ENCODE measurements around the gene EYA3.

Gene EYA3

GRCh38 chr1:28104866-28105467, 16.6 kb upstream of the EYA3 start:
- no peaks in the 10 kb centered on the region for H3K9me3 ChIP-seq (ENCODE audit: insufficient read depth, low read depth, low read length)
- H3K4me1 ChIP-seq (ENCODE audit: control insufficient read depth in 1 of 2, insufficient read depth in 2 of 2, low read length in 2 of 2): no peaks in the 10 kb centered on the region
- no peaks in the 10 kb centered on the region for H3K79me2 ChIP-seq (ENCODE audit: control insufficient read depth, insufficient read depth, low read length, poor library complexity)

GRCh38 chr1:28102189-28102588, 13.8 kb upstream of the EYA3 start:
- DNase-seq: no peak
- H3K23ac ChIP-seq (ENCODE audit: low read length): no peak overlapping the region
- no peaks in the 10 kb centered on the region for H3K27me3 ChIP-seq (ENCODE audit: insufficient read depth, low read length)
- H4K8ac ChIP-seq (ENCODE audit: low read depth, low read length): no peak overlapping the region
- H3K27ac ChIP-seq (ENCODE audit: low read depth, low read length): no peak overlapping the region
- no peak overlapping the region for H2BK120ac ChIP-seq (ENCODE audit: insufficient read depth, low read length, poor library complexity)
- H4K12ac ChIP-seq (ENCODE audit: low read depth, low read length): no peak overlapping the region
- H2AK5ac ChIP-seq (ENCODE audit: low read length): no peak overlapping the region
- H3K79me2 ChIP-seq (ENCODE audit: control insufficient read depth, insufficient read depth, low read length, poor library complexity): no peaks in the 10 kb centered on the region
- H3K36me3 ChIP-seq (ENCODE audit: control insufficient read depth in 1 of 2, insufficient read depth in 2 of 2, low read length in 2 of 2): no peaks in the 10 kb centered on the region
- no peak overlapping the region for H3K18ac ChIP-seq (ENCODE audit: low read length)
- no peak overlapping the region for H3K9ac ChIP-seq (ENCODE audit: low read length)
- H4K91ac ChIP-seq (ENCODE audit: low read depth, low read length): no peak overlapping the region
- H3K4ac ChIP-seq (ENCODE audit: low read depth, low read length): no peak overlapping the region
- no peak overlapping the region for H2BK5ac ChIP-seq (ENCODE audit: low read depth, low read length, poor library complexity)
- no peaks in the 10 kb centered on the region for H3K9me3 ChIP-seq (ENCODE audit: insufficient read depth, low read depth, low read length)
- no peaks in the 10 kb centered on the region for H3K79me1 ChIP-seq (ENCODE audit: low read length)
- no peak overlapping the region for H2AFZ ChIP-seq (ENCODE audit: insufficient read depth, low read length, poor library complexity)
- no peaks in the 10 kb centered on the region for H3K4me1 ChIP-seq (ENCODE audit: control insufficient read depth in 1 of 2, insufficient read depth in 2 of 2, low read length in 2 of 2)
- no peak overlapping the region for H3K4me2 ChIP-seq (ENCODE audit: low read length)
- no peak overlapping the region for H3K4me3 ChIP-seq (ENCODE audit: low read depth, low read length)
- no peak overlapping the region for H2BK12ac ChIP-seq (ENCODE audit: low read length)
- WGBS (ENCODE audit: extremely low coverage, insufficient coverage, insufficient read length): no CpG with 5 or more reads among the region's 1 CpG
- no peak overlapping the region for H3K14ac ChIP-seq (ENCODE audit: low read length)

More at GRCh38 chr1:28104866-28105467, 16.6 kb upstream of the EYA3 start:
- DNase-seq: peak; percentile 51 to 79
- Histone ChIP-seq H3K14ac (ENCODE audit: low read length) (no peak overlapping the region), H3K18ac (ENCODE audit: low read length) (no peak overlapping the region), H2BK5ac (ENCODE audit: low read depth, low read length, poor library complexity) (no peak overlapping the region), H3K23ac (ENCODE audit: low read length) (no peak overlapping the region), H4K12ac (ENCODE audit: low read depth, low read length) (peak overlapping the region; percentile 22), H3K4me2 (ENCODE audit: low read length) (peak overlapping the region; percentile 62), H3K27ac (ENCODE audit: low read depth, low read length) (no peak overlapping the region), H3K9ac (ENCODE audit: low read length) (no peak overlapping the region), H4K8ac (ENCODE audit: low read depth, low read length) (peak overlapping the region; percentile 42), H3K36me3 (ENCODE audit: control insufficient read depth in 1 of 2, insufficient read depth in 2 of 2, low read length in 2 of 2) (no peaks in the 10 kb centered on the region), H2AK5ac (ENCODE audit: low read length) (no peak overlapping the region), H3K27me3 (ENCODE audit: insufficient read depth, low read length) (no peaks in the 10 kb centered on the region), H3K4me3 (ENCODE audit: low read depth, low read length) (no peak overlapping the region), H4K91ac (ENCODE audit: low read depth, low read length) (no peak overlapping the region), H2AFZ (ENCODE audit: insufficient read depth, low read length, poor library complexity) (peak overlapping the region; percentile 52), H2BK120ac (ENCODE audit: insufficient read depth, low read length, poor library complexity) (no peak overlapping the region), H3K79me1 (ENCODE audit: low read length) (no peaks in the 10 kb centered on the region), H3K4ac (ENCODE audit: low read depth, low read length) (no peak overlapping the region), H2BK12ac (ENCODE audit: low read length) (no peak overlapping the region)
- WGBS (ENCODE audit: extremely low coverage, insufficient coverage, insufficient read length): no CpG with 5 or more reads among the region's 11 CpGs

DNA sequence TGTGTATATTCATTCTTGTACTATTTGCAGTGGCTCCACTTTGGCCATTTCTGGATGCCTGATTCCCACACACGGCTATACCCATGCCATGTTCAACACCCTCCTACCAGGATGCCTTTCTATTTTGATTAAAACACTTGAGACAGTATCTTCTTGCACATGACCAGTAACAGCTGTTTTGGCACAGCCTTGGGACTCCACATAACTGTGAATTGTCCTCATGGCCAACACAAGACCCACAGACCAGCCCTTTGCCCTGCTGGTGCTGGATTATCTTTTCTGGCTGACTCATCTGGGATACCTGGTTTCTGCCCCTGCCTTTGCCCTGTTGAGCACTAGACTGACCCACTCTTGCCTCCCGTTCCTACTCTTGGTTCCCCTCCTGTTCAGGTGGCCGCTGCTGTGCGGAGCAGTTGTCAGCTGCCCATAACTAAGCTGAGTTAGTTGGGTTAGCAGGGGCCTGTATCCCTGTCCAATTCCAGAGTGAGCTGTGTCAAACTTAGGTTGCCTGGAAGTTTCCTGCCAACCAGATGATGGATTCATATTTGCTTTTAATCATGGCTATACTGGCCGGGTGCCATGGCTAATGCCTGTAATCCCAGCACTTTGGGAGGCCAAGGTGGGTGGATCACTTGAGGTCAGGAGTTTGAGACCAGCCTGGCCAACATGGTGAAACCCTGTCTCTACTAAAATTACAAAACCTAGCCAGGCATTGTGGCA, 10.8 kb upstream of the EYA3 start:
- Histone ChIP-seq H3K36me3 (ENCODE audit: control insufficient read depth in 1 of 2, insufficient read depth in 2 of 2, low read length in 2 of 2) (no peaks in the 10 kb centered on the region), H3K18ac (ENCODE audit: low read length) (no peak overlapping the region), H4K91ac (ENCODE audit: low read depth, low read length) (no peak overlapping the region), H2AFZ (ENCODE audit: insufficient read depth, low read length, poor library complexity) (no peak overlapping the region), H2BK5ac (ENCODE audit: low read depth, low read length, poor library complexity) (no peak overlapping the region), H3K4me2 (ENCODE audit: low read length) (no peak overlapping the region), H3K4me1 (ENCODE audit: control insufficient read depth in 1 of 2, insufficient read depth in 2 of 2, low read length in 2 of 2) (no peaks in the 10 kb centered on the region), H3K23ac (ENCODE audit: low read length) (no peak overlapping the region), H3K9ac (ENCODE audit: low read length) (no peak overlapping the region), H3K4me3 (ENCODE audit: low read depth, low read length) (no peak overlapping the region), H2BK120ac (ENCODE audit: insufficient read depth, low read length, poor library complexity) (no peak overlapping the region), H3K79me1 (ENCODE audit: low read length) (no peaks in the 10 kb centered on the region), H3K27ac (ENCODE audit: low read depth, low read length) (no peak overlapping the region), H3K14ac (ENCODE audit: low read length) (no peak overlapping the region), H3K4ac (ENCODE audit: low read depth, low read length) (no peak overlapping the region), H2AK5ac (ENCODE audit: low read length) (no peak overlapping the region), H2BK12ac (ENCODE audit: low read length) (no peak overlapping the region), H3K79me2 (ENCODE audit: control insufficient read depth, insufficient read depth, low read length, poor library complexity) (no peaks in the 10 kb centered on the region), H4K8ac (ENCODE audit: low read depth, low read length) (no peak overlapping the region), H3K9me3 (ENCODE audit: insufficient read depth, low read depth, low read length) (no peaks in the 10 kb centered on the region), H3K27me3 (ENCODE audit: insufficient read depth, low read length) (no peaks in the 10 kb centered on the region), H4K12ac (ENCODE audit: low read depth, low read length) (no peak overlapping the region)
- DNase-seq: peak in 1 of 2 donors; percentile 27
- no CpG with 5 or more reads among the region's 5 CpGs for WGBS (ENCODE audit: extremely low coverage, insufficient coverage, insufficient read length)

DNA sequence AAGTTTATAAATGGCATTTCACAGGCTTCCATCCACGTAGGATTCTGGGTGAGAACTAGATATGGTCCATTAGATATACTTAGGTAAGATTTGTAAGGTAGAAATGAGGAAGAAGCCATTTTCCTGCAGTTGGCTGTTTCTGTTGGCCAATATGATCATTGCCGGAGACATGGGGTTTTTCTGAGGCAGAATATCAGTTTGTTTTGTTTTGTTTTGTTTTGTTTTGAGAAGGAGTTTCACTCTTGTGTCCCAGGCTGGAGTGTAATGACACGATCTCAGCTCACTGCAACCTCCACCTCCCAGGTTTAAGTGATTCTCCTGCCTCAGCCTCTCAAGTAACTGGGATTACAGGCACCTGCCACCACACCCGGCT, 8.7 kb upstream of the EYA3 start:
- Histone ChIP-seq H2BK120ac (ENCODE audit: insufficient read depth, low read length, poor library complexity) (no peak overlapping the region), H3K23ac (ENCODE audit: low read length) (no peak overlapping the region), H3K79me1 (ENCODE audit: low read length) (no peaks in the 10 kb centered on the region), H3K9ac (ENCODE audit: low read length) (no peak overlapping the region), H3K14ac (ENCODE audit: low read length) (no peak overlapping the region), H2BK12ac (ENCODE audit: low read length) (no peak overlapping the region), H3K36me3 (ENCODE audit: control insufficient read depth in 1 of 2, insufficient read depth in 2 of 2, low read length in 2 of 2) (no peaks in the 10 kb centered on the region), H4K8ac (ENCODE audit: low read depth, low read length) (no peak overlapping the region), H3K4me1 (ENCODE audit: control insufficient read depth in 1 of 2, insufficient read depth in 2 of 2, low read length in 2 of 2) (no peaks in the 10 kb centered on the region), H3K18ac (ENCODE audit: low read length) (no peak overlapping the region), H3K27ac (ENCODE audit: low read depth, low read length) (no peak overlapping the region), H4K91ac (ENCODE audit: low read depth, low read length) (no peak overlapping the region), H3K4me3 (ENCODE audit: low read depth, low read length) (no peak overlapping the region), H3K4ac (ENCODE audit: low read depth, low read length) (no peak overlapping the region), H3K9me3 (ENCODE audit: insufficient read depth, low read depth, low read length) (no peaks in the 10 kb centered on the region), H4K12ac (ENCODE audit: low read depth, low read length) (no peak overlapping the region), H3K79me2 (ENCODE audit: control insufficient read depth, insufficient read depth, low read length, poor library complexity) (no peaks in the 10 kb centered on the region), H2BK5ac (ENCODE audit: low read depth, low read length, poor library complexity) (no peak overlapping the region), H2AK5ac (ENCODE audit: low read length) (no peak overlapping the region), H2AFZ (ENCODE audit: insufficient read depth, low read length, poor library complexity) (no peak overlapping the region), H3K4me2 (ENCODE audit: low read length) (no peak overlapping the region), H3K27me3 (ENCODE audit: insufficient read depth, low read length) (no peaks in the 10 kb centered on the region)
- no CpG with 5 or more reads among the region's 4 CpGs for WGBS (ENCODE audit: extremely low coverage, insufficient coverage, insufficient read length)
- no peak for DNase-seq

Measured in trophoblast cell (in vitro differentiated cells and primary cell).